ENCODE data around the gene LTBR. TPM values are rescaled to one million over a fixed set of nuclear protein-coding genes. Genes with fewer than 3 reads are reported as not detected.

Gene LTBR
- total and polyA plus RNA-seq, 2 donors (not counting 1 experiment from before 2014, with no cell fraction given) = 1.1 TPM; not detected in 1

DNA sequence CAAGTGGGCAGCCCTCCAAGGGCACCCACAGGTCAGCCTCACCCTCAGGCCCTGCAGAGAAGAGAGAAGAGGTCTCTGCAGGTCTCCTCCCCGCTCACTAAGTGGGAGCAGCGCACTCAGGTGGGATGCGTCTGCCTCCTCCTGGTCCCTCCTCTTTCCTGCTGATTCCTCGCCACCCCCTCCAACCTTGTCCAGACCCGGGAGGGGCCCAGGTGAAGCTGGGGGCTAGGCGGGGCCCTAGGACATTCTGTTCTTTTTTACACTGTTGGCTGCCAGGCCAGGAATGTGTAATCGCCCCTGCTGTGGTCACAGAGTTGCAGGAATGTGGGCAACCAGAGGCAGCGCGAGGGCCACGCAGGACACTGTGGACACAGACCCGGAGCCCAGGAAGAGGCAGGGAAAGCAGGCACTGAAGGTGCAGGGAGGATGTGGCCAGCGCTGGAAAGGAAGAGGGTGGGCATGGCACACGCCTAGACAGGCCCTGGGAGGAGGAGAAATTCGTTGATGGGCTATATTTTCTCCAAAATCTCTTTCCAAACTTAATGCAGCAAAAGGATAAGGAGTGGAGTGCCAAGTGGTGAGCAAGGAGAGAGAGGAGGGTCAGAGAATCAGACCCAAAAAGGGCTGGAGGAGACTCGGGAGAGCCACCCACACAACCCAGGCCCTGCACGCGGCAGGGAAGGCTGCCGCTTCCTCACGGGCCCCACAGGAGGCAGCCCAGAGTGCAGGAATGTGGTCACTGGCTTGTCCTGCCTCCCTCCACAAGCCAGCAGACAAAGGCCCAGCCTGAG is 7.7 kb upstream of the LTBR start:
- Mint-ChIP-seq H3K4me1 (no peaks in the 10 kb centered on the region), H3K27ac (no peak overlapping the region), H3K27me3 (peaks cover 63% of the 10 kb centered on the region), H3K9me3 (ENCODE audit: insufficient read depth) (no peaks in the 10 kb centered on the region), H3K4me3 (no peak overlapping the region)
- Histone ChIP-seq H3K4me3 (ENCODE audit: control extremely low read depth in 1 of 5, extremely low read depth in 1 of 5, insufficient read depth in 1 of 5, low read depth in 2 of 5, low read length in 4 of 5) (no peak overlapping the region), H2AFZ (ENCODE audit: insufficient read depth, low read depth, low read length, poor library complexity, severe bottlenecking) (no peak overlapping the region), H3K4me1 (ENCODE audit: control insufficient read depth in 2 of 2, insufficient read depth in 2 of 2, low read length in 2 of 2) (no peaks in the 10 kb centered on the region), H3K36me3 (replicated peaks in 1 of 2; ENCODE audit: control extremely low read depth in 1 of 2, control insufficient read depth in 1 of 2, extremely low read depth in 1 of 2, insufficient read depth in 2 of 2, low read length in 1 of 2) (no peaks in the 10 kb centered on the region), H3K9me3 (ENCODE audit: control extremely low read depth in 1 of 3, control insufficient read depth in 2 of 3, insufficient read depth in 1 of 3, low read length in 2 of 3) (peaks cover 0 to 3% (median 0%) of the 10 kb centered on the region in 3 donors), H3K27ac (ENCODE audit: low read length in 2 of 2) (no peak overlapping the region), H3K27me3 (replicated peaks in 1 of 4; ENCODE audit: control extremely low read depth in 1 of 4, control insufficient read depth in 3 of 4, insufficient read depth in 4 of 4, low read length in 3 of 4) (peaks cover 0 to 48% (median 18%) of the 10 kb centered on the region in 4 experiments), H3K9ac (ENCODE audit: low read length) (no peak overlapping the region), H4K20me1 (ENCODE audit: control insufficient read depth, insufficient read depth, low read length, poor library complexity, severe bottlenecking) (no peaks in the 10 kb centered on the region), H3K4me2 (replicated peaks; ENCODE audit: low read depth, low read length, poor library complexity, severe bottlenecking) (no peak overlapping the region), H3K79me2 (ENCODE audit: control insufficient read depth, insufficient read depth, low read length) (no peaks in the 10 kb centered on the region)
- 57% methylated on average over 14 of the region's 19 CpGs for WGBS (ENCODE audit: insufficient coverage)
- ATAC-seq (ENCODE audit: low read depth) (no peak), DNase-seq (no peak)
- intact Hi-C loops (cut with micrococcal nuclease) = no loop called here
- POLR2A ChIA-PET = no interaction called here
- TF ChIP-seq EZH2 (IDR thresholded peaks at IDR 0.05; ENCODE audit: borderline replicate concordance, insufficient read depth, low read depth, low read length, poor library complexity, severe bottlenecking) = no peak
- TF ChIP-seq, protein P1, sequence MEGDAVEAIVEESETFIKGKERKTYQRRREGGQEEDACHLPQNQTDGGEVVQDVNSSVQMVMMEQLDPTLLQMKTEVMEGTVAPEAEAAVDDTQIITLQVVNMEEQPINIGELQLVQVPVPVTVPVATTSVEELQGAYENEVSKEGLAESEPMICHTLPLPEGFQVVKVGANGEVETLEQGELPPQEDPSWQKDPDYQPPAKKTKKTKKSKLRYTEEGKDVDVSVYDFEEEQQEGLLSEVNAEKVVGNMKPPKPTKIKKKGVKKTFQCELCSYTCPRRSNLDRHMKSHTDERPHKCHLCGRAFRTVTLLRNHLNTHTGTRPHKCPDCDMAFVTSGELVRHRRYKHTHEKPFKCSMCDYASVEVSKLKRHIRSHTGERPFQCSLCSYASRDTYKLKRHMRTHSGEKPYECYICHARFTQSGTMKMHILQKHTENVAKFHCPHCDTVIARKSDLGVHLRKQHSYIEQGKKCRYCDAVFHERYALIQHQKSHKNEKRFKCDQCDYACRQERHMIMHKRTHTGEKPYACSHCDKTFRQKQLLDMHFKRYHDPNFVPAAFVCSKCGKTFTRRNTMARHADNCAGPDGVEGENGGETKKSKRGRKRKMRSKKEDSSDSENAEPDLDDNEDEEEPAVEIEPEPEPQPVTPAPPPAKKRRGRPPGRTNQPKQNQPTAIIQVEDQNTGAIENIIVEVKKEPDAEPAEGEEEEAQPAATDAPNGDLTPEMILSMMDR (IDR thresholded peaks at IDR 0.05) = no peak
- CTCF ChIA-PET = no interaction called here

DNA sequence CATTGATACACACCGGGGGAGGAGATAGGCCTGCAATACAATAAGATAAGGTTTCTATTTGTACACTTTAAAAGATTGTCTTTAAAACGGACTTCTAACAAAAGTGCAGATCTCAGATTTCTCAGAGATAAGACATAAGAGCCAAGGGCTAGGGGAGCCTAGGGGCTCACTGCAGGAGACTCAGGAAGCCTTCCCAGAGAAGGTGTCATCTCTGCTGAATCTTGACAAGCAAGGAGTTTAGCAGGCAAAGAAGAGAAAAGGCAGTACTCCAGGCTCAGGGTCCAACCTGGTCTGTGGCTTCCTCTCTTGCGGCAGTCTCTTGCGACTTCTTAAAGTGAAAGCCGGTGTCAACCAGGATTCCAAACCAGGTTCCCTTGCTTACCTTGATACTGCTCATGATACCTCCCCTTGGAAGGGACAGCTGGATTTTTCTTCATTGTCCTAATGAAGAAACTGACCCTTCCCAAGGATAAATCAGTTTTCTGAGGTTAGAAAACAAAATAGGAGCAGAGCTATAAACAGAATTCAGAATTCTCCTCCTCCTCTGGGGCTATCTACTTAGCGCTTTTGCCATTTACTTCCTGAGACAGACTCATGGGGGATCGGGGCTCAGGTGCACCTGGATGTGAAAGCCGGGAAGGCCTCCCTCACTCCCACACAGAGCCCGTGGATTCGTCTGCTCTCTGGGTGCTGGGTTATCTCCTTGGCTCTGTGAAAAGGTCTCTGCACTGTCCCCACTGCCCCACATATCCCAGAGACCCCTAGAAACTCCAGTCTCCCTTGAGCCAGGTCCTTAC is 6.9 kb upstream of the LTBR start:
- no peak overlapping the region for H3K9ac ChIP-seq (ENCODE audit: low read length)
- ChIA-PET POLR2A (no interaction called here), CTCF (no interaction called here)
- TF ChIP-seq EZH2 (IDR thresholded peaks at IDR 0.05; ENCODE audit: borderline replicate concordance, insufficient read depth, low read depth, low read length, poor library complexity, severe bottlenecking) = no peak
- TF ChIP-seq, protein P1 (IDR thresholded peaks at IDR 0.05) = no peak
- no peaks in the 10 kb centered on the region for H3K79me2 ChIP-seq (ENCODE audit: control insufficient read depth, insufficient read depth, low read length)
- Mint-ChIP-seq H3K27me3 (peaks cover 69% of the 10 kb centered on the region), H3K4me1 (no peaks in the 10 kb centered on the region), H3K27ac (no peak overlapping the region), H3K4me3 (no peak overlapping the region), H3K9me3 (ENCODE audit: insufficient read depth) (no peaks in the 10 kb centered on the region)
- H3K4me3 ChIP-seq (ENCODE audit: control extremely low read depth in 1 of 5, extremely low read depth in 1 of 5, insufficient read depth in 1 of 5, low read depth in 2 of 5, low read length in 4 of 5) = no peak overlapping the region
- no peaks in the 10 kb centered on the region for H3K36me3 ChIP-seq (replicated peaks in 1 of 2; ENCODE audit: control extremely low read depth in 1 of 2, control insufficient read depth in 1 of 2, extremely low read depth in 1 of 2, insufficient read depth in 2 of 2, low read length in 1 of 2)
- ATAC-seq (ENCODE audit: low read depth) = no peak
- WGBS (ENCODE audit: insufficient coverage) = 38% methylated on average over 8 of the region's 10 CpGs
- H3K4me1 ChIP-seq (ENCODE audit: control insufficient read depth in 2 of 2, insufficient read depth in 2 of 2, low read length in 2 of 2) = no peaks in the 10 kb centered on the region
- H3K27me3 ChIP-seq (replicated peaks in 1 of 4; ENCODE audit: control extremely low read depth in 1 of 4, control insufficient read depth in 3 of 4, insufficient read depth in 4 of 4, low read length in 3 of 4) = peaks cover 0 to 54% (median 19%) of the 10 kb centered on the region in 4 experiments
- H2AFZ ChIP-seq (ENCODE audit: insufficient read depth, low read depth, low read length, poor library complexity, severe bottlenecking) = no peak overlapping the region
- no peaks in the 10 kb centered on the region for H4K20me1 ChIP-seq (ENCODE audit: control insufficient read depth, insufficient read depth, low read length, poor library complexity, severe bottlenecking)
- H3K4me2 ChIP-seq (replicated peaks; ENCODE audit: low read depth, low read length, poor library complexity, severe bottlenecking) = no peak overlapping the region
- DNase-seq = no peak
- peaks cover 0 to 3% (median 0%) of the 10 kb centered on the region in 3 donors for H3K9me3 ChIP-seq (ENCODE audit: control extremely low read depth in 1 of 3, control insufficient read depth in 2 of 3, insufficient read depth in 1 of 3, low read length in 2 of 3)
- H3K27ac ChIP-seq (ENCODE audit: low read length in 2 of 2) = no peak overlapping the region
- intact Hi-C loops (cut with micrococcal nuclease) = no loop called here
